Ectodermal cell (in vitro differentiated cells): Measurements from ENCODE around the gene OAF.
"Not testable (repeated sequence)": the region's sequence is repeated elsewhere in the genome, so short reads cannot be mapped to it uniquely, and the experiment has no call there.

Experiments used
- H3K27ac ChIP-seq: 2 replicates; pipeline ENCODE4 v1.7.0; 2013; ENCODE audit warnings: mild to moderate bottlenecking, low read depth, low read length; ENCODE audit not compliant: insufficient read depth, poor library complexity, severe bottlenecking
- H3K27me3 ChIP-seq: 2 replicates; pipeline ENCODE4 v1.7.0; 2013; ENCODE audit warnings: mild to moderate bottlenecking, low read length; ENCODE audit not compliant: insufficient read depth, control insufficient read depth, poor library complexity, severe bottlenecking
- H3K36me3 ChIP-seq: one replicate; pipeline ENCODE4 v1.7.0; 2013; ENCODE audit warnings: low read length; ENCODE audit not compliant: control insufficient read depth, insufficient read depth
- H3K4me1 ChIP-seq: one replicate; pipeline ENCODE4 v1.7.0; 2013; ENCODE audit warnings: low read length; ENCODE audit not compliant: control insufficient read depth, insufficient read depth
- H3K4me3 ChIP-seq: 2 replicates; pipeline ENCODE4 v1.7.0; 2013; ENCODE audit warnings: low read depth, low read length, control low read depth; ENCODE audit not compliant: insufficient read depth
- H3K9me3 ChIP-seq: 2 replicates; pipeline ENCODE4 v1.7.0; 2013; ENCODE audit warnings: mild to moderate bottlenecking, low read length, moderate library complexity; ENCODE audit not compliant: control insufficient read depth
- WGBS, 2 experiments: methylation state at CpG; one replicate each; pipeline ENCODE4 v1.1.7; 2013; ENCODE audit warnings: missing lambda C conversion rate in 2 of 2; 5-methylcytosine and 5-hydroxymethylcytosine counted together

The OAF gene

DNA sequence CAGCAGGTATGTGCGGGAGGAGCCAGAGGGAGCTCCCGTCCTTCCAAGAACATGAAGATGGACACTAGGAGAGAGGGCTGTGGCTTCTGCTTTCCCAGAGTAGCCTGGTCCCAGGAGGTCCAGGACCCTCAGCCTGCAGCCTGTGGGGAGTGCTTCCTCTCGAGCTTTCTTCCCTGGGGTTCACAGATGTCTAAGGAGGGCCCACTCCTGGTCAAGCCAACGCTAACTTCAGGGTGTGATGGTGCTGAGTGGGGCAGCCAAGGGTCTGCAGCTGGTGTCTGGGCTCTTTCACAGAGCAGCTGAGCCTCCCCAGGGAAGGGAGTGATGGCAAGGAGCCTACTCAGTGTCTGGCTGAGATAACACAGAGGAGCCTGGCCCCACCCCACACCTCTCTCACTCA lies 32.4 kb downstream of the OAF start:
- Histone ChIP-seq H3K27ac (no peak overlapping the region), H3K4me3 (no peak overlapping the region), H3K4me1 (peaks cover 10% of the 10 kb centered on the region), H3K36me3 (no peaks in the 10 kb centered on the region), H3K27me3 (peaks cover 32% of the 10 kb centered on the region), H3K9me3 (no peaks in the 10 kb centered on the region)
- 93 to 95% methylated on average over 4 of the region's 4 CpGs for WGBS, 2 experiments

DNA sequence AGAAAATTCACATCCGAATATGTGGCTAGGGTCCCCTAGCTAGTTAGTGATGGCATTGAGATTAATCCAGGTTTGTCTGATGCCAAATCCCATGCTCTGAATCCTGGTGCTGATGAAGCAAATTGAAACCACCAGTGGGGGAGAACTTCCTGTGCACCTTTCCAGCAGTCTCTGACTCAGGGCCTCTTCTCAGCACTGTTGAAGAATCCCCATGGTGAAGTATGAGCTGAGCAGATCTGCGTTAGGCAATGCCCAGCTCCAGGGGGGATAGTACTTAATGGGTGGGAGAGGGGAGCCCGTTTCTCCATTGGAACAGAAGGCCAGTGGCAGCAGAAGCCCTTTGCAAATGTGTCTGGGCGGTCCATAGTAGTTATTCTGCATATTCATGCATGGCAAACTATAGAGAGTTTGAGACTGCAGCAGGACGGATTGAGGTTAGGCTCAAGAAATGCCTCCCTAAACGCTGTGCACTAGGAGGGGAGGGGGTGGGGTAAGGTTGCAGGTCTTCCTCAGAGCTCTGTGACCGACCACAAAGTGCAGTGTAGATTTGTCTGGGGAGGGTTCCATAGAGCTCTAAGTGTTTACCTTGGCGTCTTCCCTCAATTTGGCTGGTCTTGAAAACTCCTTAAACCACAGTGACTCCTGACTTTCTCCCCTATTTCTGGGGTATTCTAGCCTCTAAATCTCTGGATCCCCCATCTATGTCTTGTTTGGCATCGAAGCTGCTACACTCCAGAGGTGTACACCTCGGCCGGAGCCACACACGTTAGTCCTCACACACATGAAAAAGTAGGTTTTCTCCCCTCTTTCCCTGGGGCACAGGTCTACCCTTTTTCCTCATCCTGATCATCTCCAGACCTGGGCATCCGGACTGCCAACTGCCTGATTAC lies 33.9 kb downstream of the OAF start:
- H3K36me3 ChIP-seq, result no peaks in the 10 kb centered on the region
- WGBS, 2 experiments, result 66 to 72% methylated on average over 13 of the region's 13 CpGs
- no peak overlapping the region for H3K27ac ChIP-seq
- no peaks in the 10 kb centered on the region for H3K9me3 ChIP-seq
- peaks cover 17% of the 10 kb centered on the region for H3K27me3 ChIP-seq
- H3K4me3 ChIP-seq, result no peak overlapping the region
- peaks cover 15% of the 10 kb centered on the region for H3K4me1 ChIP-seq

GRCh38 chr11:120245434-120245833 lies 34.6 kb downstream of the OAF start:
- H3K4me3 ChIP-seq, result no peak overlapping the region
- no peaks in the 10 kb centered on the region for H3K36me3 ChIP-seq
- no peaks in the 10 kb centered on the region for H3K9me3 ChIP-seq
- H3K27ac ChIP-seq, result no peak overlapping the region
- H3K4me1 ChIP-seq, result peaks cover 12% of the 10 kb centered on the region
- peaks cover 10% of the 10 kb centered on the region for H3K27me3 ChIP-seq
- 85 to 100% methylated on average over 1 of the region's 1 CpG for WGBS, 2 experiments

DNA sequence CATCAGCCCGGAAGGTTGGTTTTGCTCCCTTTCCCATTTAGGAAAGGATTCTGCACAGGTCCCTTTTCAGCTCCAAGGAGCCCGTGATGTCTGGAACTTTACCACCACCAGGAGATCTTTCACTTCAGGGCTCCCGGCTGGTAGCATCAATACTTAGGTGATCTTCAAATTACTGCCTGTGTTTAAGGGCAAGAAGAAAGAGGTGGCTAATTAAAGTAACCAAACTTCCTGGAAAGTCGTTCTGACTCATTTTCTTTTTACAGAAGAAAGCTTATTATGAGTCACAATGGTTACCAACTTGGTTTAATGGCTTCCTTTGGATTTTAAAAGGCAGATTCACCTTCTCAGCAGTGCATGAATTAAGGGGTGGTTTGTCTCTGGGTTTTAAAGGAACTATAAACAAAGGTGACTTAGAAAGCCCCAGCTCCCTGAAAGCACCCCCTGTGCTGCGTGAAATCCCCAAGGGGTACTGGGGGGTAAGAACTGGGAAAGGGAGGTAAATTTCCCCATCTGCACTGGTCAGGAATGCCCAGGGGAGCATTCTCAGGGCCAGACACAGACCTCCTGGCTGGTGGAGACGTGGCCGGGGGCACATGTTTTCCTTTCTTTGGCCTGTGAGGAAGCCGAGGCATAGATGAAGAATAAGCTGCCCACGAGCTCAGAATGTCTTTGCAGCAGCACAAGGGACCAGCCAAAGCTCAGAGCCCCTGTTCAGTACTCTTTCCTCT lies 37.9 kb downstream of the OAF start:
- Histone ChIP-seq H3K27me3 (no peaks in the 10 kb centered on the region), H3K4me1 (peaks cover 12% of the 10 kb centered on the region), H3K9me3 (no peaks in the 10 kb centered on the region), H3K27ac (no peak overlapping the region), H3K4me3 (no peak overlapping the region), H3K36me3 (no peaks in the 10 kb centered on the region)
- 35 to 42% methylated on average over 9 of the region's 9 CpGs for WGBS, 2 experiments

DNA sequence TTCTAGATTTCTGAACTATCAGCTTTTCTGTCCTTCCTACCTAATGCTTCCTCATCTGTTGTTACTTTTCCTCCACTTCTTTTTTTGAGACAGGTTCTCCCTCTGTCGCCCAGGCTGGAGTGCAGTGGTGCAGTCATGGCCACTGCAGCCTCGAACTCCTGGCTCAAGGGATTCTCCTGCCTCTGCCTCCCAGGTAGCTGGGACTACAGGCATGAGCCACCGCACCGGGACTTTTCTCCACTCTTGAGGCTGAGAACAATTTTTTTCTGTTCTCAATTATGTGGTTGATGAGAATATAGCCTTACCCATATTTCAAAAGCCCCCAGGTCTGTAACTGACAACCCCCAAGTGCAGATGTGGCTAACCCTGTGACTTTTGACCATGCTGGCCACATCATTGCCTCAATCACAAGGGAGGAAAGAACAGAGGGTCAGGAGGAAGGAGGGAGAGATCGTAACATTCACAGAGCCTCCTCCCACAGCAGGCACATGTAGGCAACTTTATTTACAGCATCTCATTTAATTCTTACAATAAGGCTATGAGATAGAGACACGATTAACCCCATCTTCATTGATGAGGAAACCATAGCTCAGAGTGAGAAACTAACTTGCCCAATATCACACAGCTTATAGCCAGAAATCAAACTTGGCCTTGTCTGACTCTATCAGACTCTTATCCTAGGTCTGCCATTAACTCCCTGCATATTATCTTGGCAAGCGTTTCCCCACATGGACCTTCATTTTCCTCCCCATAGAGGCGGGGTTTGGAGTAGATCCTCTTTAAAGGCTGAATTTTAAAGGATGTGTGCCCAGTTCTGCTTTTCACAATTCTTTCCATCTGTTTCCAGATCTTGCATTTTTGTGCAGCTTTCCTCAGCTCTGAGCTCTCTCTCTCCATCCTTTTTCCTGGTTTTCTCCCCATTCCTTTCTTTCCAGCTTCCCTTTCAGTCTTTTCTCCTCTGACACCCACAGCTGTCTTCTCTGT lies 38.7 kb downstream of the OAF start:
- no peak overlapping the region for H3K27ac ChIP-seq
- H3K9me3 ChIP-seq, result no peaks in the 10 kb centered on the region
- H3K36me3 ChIP-seq, result no peaks in the 10 kb centered on the region
- 88 to 93% methylated on average over 8 of the region's 8 CpGs for WGBS, 2 experiments
- no peak overlapping the region for H3K4me3 ChIP-seq
- peaks cover 12% of the 10 kb centered on the region for H3K4me1 ChIP-seq
- H3K27me3 ChIP-seq, result peaks cover 5% of the 10 kb centered on the region

DNA sequence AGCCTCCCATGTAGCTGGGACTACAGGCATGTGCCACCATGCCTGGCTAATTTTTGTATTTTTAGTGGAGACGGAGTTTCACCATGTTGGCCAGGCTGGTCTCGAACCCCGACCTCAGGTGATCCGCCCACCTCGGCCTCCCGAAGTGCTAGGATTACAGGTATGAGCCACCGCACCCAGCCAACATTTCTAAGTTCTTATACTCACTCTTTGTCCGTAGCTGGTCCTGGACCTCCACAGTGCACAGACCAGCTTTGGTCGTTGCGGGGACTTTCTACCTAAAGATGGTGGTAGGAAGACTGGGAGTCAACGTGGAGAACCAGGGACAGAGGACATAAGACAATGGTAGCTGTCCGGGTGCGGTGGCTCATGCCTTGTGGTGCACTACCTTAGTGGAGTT lies 42.5 kb downstream of the OAF start:
- H3K9me3 ChIP-seq, H3K27ac ChIP-seq, H3K4me3 ChIP-seq, H3K36me3 ChIP-seq: not testable (repeated sequence)
- 94 to 97% methylated on average over 13 of the region's 13 CpGs for WGBS, 2 experiments
- H3K27me3 ChIP-seq, result peaks cover 27% of the 10 kb centered on the region
- H3K4me1 ChIP-seq, result peaks cover 12% of the 10 kb centered on the region

- Histone ChIP-seq H3K9me3 (no peaks in the 10 kb centered on the region), H3K36me3 (no peaks in the 10 kb centered on the region), H3K27me3 (peaks cover 27% of the 10 kb centered on the region), H3K4me3 (peak overlapping the region; percentile 1), H3K4me1 (peaks cover 7% of the 10 kb centered on the region), H3K27ac (no peak overlapping the region)
- WGBS, 2 experiments, result 14 to 16% methylated on average over 13 of the region's 13 CpGs
Measured at GRCh38 chr11:120254788-120255518, 44.1 kb downstream of the OAF start.

DNA sequence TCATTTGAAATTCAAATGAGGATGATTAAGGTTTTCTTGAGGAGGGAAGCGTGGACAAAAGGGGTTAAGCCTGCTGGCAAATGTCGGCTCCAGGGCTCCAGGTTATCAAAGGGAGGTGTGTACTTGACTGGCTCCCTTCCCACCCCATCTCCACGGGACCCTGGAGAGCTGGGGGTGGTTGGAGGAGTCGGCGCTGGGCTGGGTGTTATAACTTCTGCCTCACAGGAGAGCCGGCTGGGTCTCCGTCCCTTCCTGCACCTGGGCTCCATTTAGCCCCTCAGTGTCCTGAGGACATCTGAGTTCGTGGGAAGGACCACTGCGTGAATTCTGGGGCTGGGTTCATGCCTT lies 44.7 kb downstream of the OAF start:
- 16% methylated on average over 9 of the region's 9 CpGs for WGBS, 2 experiments
- Histone ChIP-seq H3K36me3 (no peaks in the 10 kb centered on the region), H3K4me1 (peaks cover 7% of the 10 kb centered on the region), H3K27me3 (peaks cover 27% of the 10 kb centered on the region), H3K27ac (no peak overlapping the region), H3K4me3 (peak overlapping the region; percentile 1), H3K9me3 (no peaks in the 10 kb centered on the region)

DNA sequence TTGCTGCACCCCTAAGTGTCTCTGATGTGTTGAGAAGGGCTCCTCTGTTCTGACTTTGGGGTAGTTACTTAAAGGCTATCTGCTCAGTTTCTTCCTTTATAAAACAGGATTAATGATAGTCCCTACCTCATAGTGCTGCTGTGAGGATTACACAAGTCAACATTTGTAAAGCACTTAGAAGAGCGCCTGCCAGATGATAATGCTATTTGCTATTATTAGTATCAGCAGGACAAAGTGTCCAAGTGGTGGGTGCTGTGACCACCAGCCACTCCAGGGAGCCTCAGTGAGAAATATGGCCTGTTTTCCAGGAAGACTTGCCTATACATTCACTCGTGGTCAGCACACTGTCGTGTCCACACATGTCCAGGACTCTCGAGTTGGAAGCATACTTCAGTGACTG lies 45.3 kb downstream of the OAF start:
- WGBS, 2 experiments, result 87 to 90% methylated on average over 4 of the region's 4 CpGs
- peaks cover 7% of the 10 kb centered on the region for H3K4me1 ChIP-seq
- peaks cover 27% of the 10 kb centered on the region for H3K27me3 ChIP-seq
- H3K9me3 ChIP-seq, result no peaks in the 10 kb centered on the region
- H3K27ac ChIP-seq, result no peak overlapping the region
- H3K36me3 ChIP-seq, result no peaks in the 10 kb centered on the region
- no peak overlapping the region for H3K4me3 ChIP-seq
